H1 (cell line): ENCODE data around the gene NEDD4L. TPM values are rescaled to one million over a fixed set of nuclear protein-coding genes. Genes with fewer than 3 reads are reported as not detected.
A peak's percentile ranks its signal among the peaks of the same experiment; 100 is the strongest.

Experiments
- CTCF ChIA-PET: fragments of 300-600 bp; sonication (Branson Sonifier 250); formaldehyde crosslinking; loops from one replicate; lab custom pipeline; 2021; ENCODE audit not compliant: partially characterized antibody; lab: Charles Lee
- POLR2A ChIA-PET: fragments of 300-600 bp; sonication (Branson Sonifier 250); formaldehyde crosslinking; loops from one replicate; lab custom pipeline; 2021; ENCODE audit warnings: inconsistent platforms; ENCODE audit not compliant: partially characterized antibody; lab: Charles Lee
- DNase-seq, 2 experiments: peaks; one replicate each; pipeline versions ENCODE4 v3.0.0 to v3.0.0-alpha.2; 2010 to 2022; ENCODE audit warnings: low spot score in 2 of 2, low read depth in 1 of 2, mixed read lengths in 1 of 2
- FAIRE-seq: peaks from 2 replicates; lab custom pipeline; 2011; peaks lifted over from hg19 to GRCh38; lab: Jason Lieb, UNC
- H2AFZ ChIP-seq: 2 replicates; pipeline ENCODE4 v1.8.1; 2012; ENCODE audit warnings: low read length, inconsistent platforms
- H2AK5ac ChIP-seq: 2 replicates; pipeline ENCODE4 v1.6.1; 2013; ENCODE audit warnings: low read depth, low read length
- H2BK120ac ChIP-seq: replicated peaks from 2 replicates; pipeline ENCODE3; 2013; ENCODE audit warnings: low read depth, low read length, inconsistent platforms
- H2BK12ac ChIP-seq: 2 replicates; pipeline ENCODE4 v1.6.1; 2013; ENCODE audit warnings: low read depth, low read length
- H2BK15ac ChIP-seq: 2 replicates; pipeline ENCODE4 v1.6.1; 2013; ENCODE audit warnings: low read length
- H2BK20ac ChIP-seq: 2 replicates; pipeline ENCODE4 v1.6.1; 2013; ENCODE audit warnings: low read length
- H2BK5ac ChIP-seq: 2 replicates; pipeline ENCODE4 v1.6.1; 2013; ENCODE audit warnings: low read depth, low read length
- H3K14ac ChIP-seq: 2 replicates; pipeline ENCODE4 v1.6.1; 2013; ENCODE audit warnings: inconsistent platforms; ENCODE audit not compliant: insufficient read length
- H3K18ac ChIP-seq: 2 replicates; pipeline ENCODE4 v1.6.1; 2013; ENCODE audit warnings: low read length; ENCODE audit errors: extremely low read depth
- H3K23ac ChIP-seq: 2 replicates; pipeline ENCODE4 v1.6.1; 2013; ENCODE audit warnings: inconsistent platforms; ENCODE audit not compliant: insufficient read length
- H3K23me2 ChIP-seq: 2 replicates; pipeline ENCODE4 v1.6.1; 2013; ENCODE audit warnings: low read depth, low read length
- H3K27ac ChIP-seq: 2 replicates; pipeline ENCODE4 v1.6.1; 2011; ENCODE audit warnings: low read depth, low read length, inconsistent platforms
- H3K27me3 ChIP-seq, 4 experiments: replicated peaks in 1 of 4; 1 replicate in 1 of 4; 2 replicates in 3 of 4; pipeline versions ENCODE4 v1.6.1 to v1.8.1; 2011 to 2013; ENCODE audit warnings: low read length in 3 of 4, mild to moderate bottlenecking in 3 of 4, inconsistent platforms in 2 of 4, mixed read lengths in 2 of 4, moderate library complexity in 1 of 4; ENCODE audit not compliant: control insufficient read depth in 3 of 4, insufficient read depth in 3 of 4; ENCODE audit errors: extremely low read depth in 1 of 4
- H3K36me3 ChIP-seq, 4 experiments: 2 replicates each; pipeline versions ENCODE4 v1.6.1 to v1.8.1; 2011 to 2013; ENCODE audit warnings: mild to moderate bottlenecking in 4 of 4, low read length in 3 of 4, moderate library complexity in 2 of 4, control low read depth in 1 of 4, inconsistent platforms in 1 of 4; ENCODE audit not compliant: insufficient read depth in 4 of 4, control insufficient read depth in 2 of 4
- H3K4ac ChIP-seq: replicated peaks from 2 replicates; pipeline ENCODE3; 2013; ENCODE audit warnings: low read length, low read depth, mixed read lengths, inconsistent platforms; ENCODE audit not compliant: insufficient read length
- H3K4me1 ChIP-seq, 4 experiments: replicated peaks in 1 of 4; 1 replicate in 1 of 4; 2 replicates in 3 of 4; pipeline versions ENCODE4 v1.6.1 to v1.8.1; 2011 to 2013; ENCODE audit warnings: low read length in 3 of 4, inconsistent platforms in 2 of 4, mixed read lengths in 1 of 4; ENCODE audit not compliant: insufficient read depth in 4 of 4, control insufficient read depth in 3 of 4
- H3K4me2 ChIP-seq, 2 experiments: 2 replicates each; pipeline versions ENCODE4 v1.6.1 to v1.8.1; 2011 to 2013; ENCODE audit warnings: low read depth in 2 of 2, low read length in 2 of 2, control low read depth in 1 of 2, inconsistent platforms in 1 of 2, mild to moderate bottlenecking in 1 of 2; ENCODE audit not compliant: insufficient read depth in 1 of 2
- H3K4me3 ChIP-seq, 4 experiments: fragments of 200-600, 300-600 bp in 1 of 4; sonication (generic), shearing (Covaris generic), sonication (Bioruptor Twin) in 1 of 4; 2 replicates each; pipeline versions ENCODE4 v1.5.1 to v1.8.1; 2011 to 2016; ENCODE audit warnings: low read length in 4 of 4, low read depth in 3 of 4, control low read depth in 2 of 4, inconsistent platforms in 2 of 4, mild to moderate bottlenecking in 2 of 4, mixed read lengths in 1 of 4, moderate library complexity in 1 of 4; ENCODE audit not compliant: insufficient read depth in 2 of 4; ENCODE audit errors: extremely low read depth in 1 of 4
- H3K56ac ChIP-seq: replicated peaks from 2 replicates; pipeline ENCODE3; 2013; ENCODE audit warnings: low read depth, mild to moderate bottlenecking, mixed read lengths, low read length, inconsistent platforms; ENCODE audit not compliant: insufficient read length
- H3K79me1 ChIP-seq: 2 replicates; pipeline ENCODE4 v1.6.1; 2013; ENCODE audit warnings: low read depth, low read length, control low read depth
- H3K79me2 ChIP-seq, 2 experiments: 2 replicates each; pipeline versions ENCODE4 v1.6.1 to v1.8.1; 2012 to 2013; ENCODE audit warnings: low read length in 2 of 2, mild to moderate bottlenecking in 2 of 2, inconsistent platforms in 1 of 2; ENCODE audit not compliant: insufficient read depth in 2 of 2, control insufficient read depth in 1 of 2
- H3K9ac ChIP-seq, 4 experiments: replicated peaks in 1 of 4; 1 replicate in 1 of 4; 2 replicates in 3 of 4; pipeline versions ENCODE4 v1.6.1 to v1.8.1; 2011 to 2013; ENCODE audit warnings: low read depth in 3 of 4, low read length in 3 of 4, control low read depth in 2 of 4, mild to moderate bottlenecking in 2 of 4, moderate library complexity in 2 of 4, inconsistent platforms in 1 of 4; ENCODE audit errors: extremely low read depth in 1 of 4
- H3K9me3 ChIP-seq, 2 experiments: 2 replicates each; pipeline versions ENCODE4 v1.6.1 to v1.8.1; 2012 to 2013; ENCODE audit warnings: mild to moderate bottlenecking in 2 of 2, moderate library complexity in 2 of 2, control low read depth in 1 of 2, inconsistent platforms in 1 of 2, low read depth in 1 of 2, low read length in 1 of 2, mixed read lengths in 1 of 2; ENCODE audit not compliant: insufficient read depth in 2 of 2
- H4K20me1 ChIP-seq, 2 experiments: replicated peaks in 1 of 2; 2 replicates each; pipeline versions ENCODE3 to v1.8.1; 2011 to 2013; ENCODE audit warnings: inconsistent platforms in 2 of 2, low read length in 2 of 2, mild to moderate bottlenecking in 1 of 2; ENCODE audit not compliant: insufficient read depth in 2 of 2, control insufficient read depth in 1 of 2
- H4K5ac ChIP-seq: 2 replicates; pipeline ENCODE4 v1.6.1; 2013; ENCODE audit warnings: low read length, low read depth, mixed read lengths, inconsistent platforms; ENCODE audit not compliant: insufficient read length
- H4K8ac ChIP-seq: 2 replicates; pipeline ENCODE4 v1.8.0; 2013; ENCODE audit warnings: mild to moderate bottlenecking, moderate library complexity, low read length, inconsistent platforms; ENCODE audit not compliant: insufficient read depth; ENCODE audit errors: extremely low read depth
- H4K91ac ChIP-seq: replicated peaks from 2 replicates; pipeline ENCODE3; 2013; ENCODE audit warnings: low read length, mixed read lengths, inconsistent platforms; ENCODE audit not compliant: insufficient read length
- CREB1 ChIP-seq: IDR thresholded peaks from 2 replicates; pipeline ENCODE4 v1.6.1; 2012; ENCODE audit warnings: inconsistent platforms
- EZH2 ChIP-seq: fragments of 200-600 bp; sonication (generic); IDR thresholded peaks from 2 replicates; pipeline ENCODE4 v1.7.1; 2012; ENCODE audit warnings: low read depth, mild to moderate bottlenecking, moderate library complexity, low read length, inconsistent platforms; ENCODE audit not compliant: severe bottlenecking
- HDAC2 ChIP-seq, 2 experiments: fragments of 300-600 bp in 1 of 2; sonication (generic) in 1 of 2; IDR thresholded peaks; 2 replicates each; pipeline ENCODE4 v1.6.1; 2011 to 2012; ENCODE audit warnings: low read depth in 2 of 2, low read length in 2 of 2, mild to moderate bottlenecking in 2 of 2, moderate library complexity in 2 of 2, borderline replicate concordance in 1 of 2, inconsistent platforms in 1 of 2
- KDM1A ChIP-seq: fragments of 200-600, 300-600 bp; sonication (generic); IDR thresholded peaks from 2 replicates; pipeline ENCODE4 v1.7.1; 2016; ENCODE audit warnings: mild to moderate bottlenecking, low read length, borderline replicate concordance
- POLR2AphosphoS5 ChIP-seq: IDR thresholded peaks from 2 replicates; pipeline ENCODE4 v1.6.1; 2011; ENCODE audit warnings: low read depth, low read length
- SIX5 ChIP-seq: IDR thresholded peaks from 2 replicates; pipeline ENCODE4 v1.6.1; 2011; ENCODE audit warnings: mild to moderate bottlenecking, low read depth, low read length
- SP4 ChIP-seq: IDR thresholded peaks from 2 replicates; pipeline ENCODE4 v1.6.1; 2012; ENCODE audit warnings: low read length, inconsistent platforms
- SRF ChIP-seq: IDR thresholded peaks from 2 replicates; pipeline ENCODE4 v1.6.1; 2011; ENCODE audit warnings: mild to moderate bottlenecking, low read depth, low read length, moderate library complexity
- TCF12 ChIP-seq: IDR thresholded peaks from 2 replicates; pipeline ENCODE4 v1.6.1; 2011; ENCODE audit warnings: low read depth, mild to moderate bottlenecking, low read length
- YY1 ChIP-seq: IDR thresholded peaks from 2 replicates; pipeline ENCODE4 v1.6.1; 2011; ENCODE audit warnings: low read depth, mild to moderate bottlenecking, low read length
- WGBS, 2 experiments: shearing (Covaris generic) in 1 of 2; methylation state at CpG; one replicate each; pipeline versions ENCODE4 v1.1.6 to v1.1.7; 2013 to 2015; ENCODE audit warnings: low lambda C conversion rate in 2 of 2, mixed read lengths in 2 of 2, inconsistent platforms in 1 of 2, low coverage in 1 of 2, missing lambda C conversion rate in 1 of 2; ENCODE audit not compliant: insufficient replicate concordance in 2 of 2, insufficient coverage in 1 of 2, insufficient read length in 1 of 2; ENCODE audit errors: extremely low coverage in 1 of 2, missing lambda C conversion rate in 1 of 2; 5-methylcytosine and 5-hydroxymethylcytosine counted together
- polyA plus RNA-seq, 7 experiments: library from polyadenylated mRNA; depleted of rRNA in 3 of 7; stranded (reverse) in 5 of 7; unstranded in 2 of 7; fragments of >200 nt in 5 of 7; fragments of 200-250 nt in 2 of 7; gene quantifications; 1 replicate in 5 of 7; 2 replicates in 1 of 7; 4 replicates in 1 of 7; pipeline versions ENCODE4 v1.2.1 to v1.2.3, GENCODE V29; 2011 to 2013; ENCODE audit warnings: missing spikeins in 2 of 7, mixed read lengths in 2 of 7
- total RNA-seq: library from RNA; stranded (reverse); fragmentation: NEBNext Ultra II Directional; extraction: Animal tissue kit (Norgen Biotek cat#: 25700); gene quantifications from 2 replicates; pipeline ENCODE4 v1.2.1, GENCODE V29; 2021
- TF ChIP-seq, protein P1 (sequence below): IDR thresholded peaks from 2 replicates; pipeline ENCODE4 v1.6.1; 2012; ENCODE audit warnings: low read length, inconsistent platforms
- TF ChIP-seq, protein P2 (sequence below): IDR thresholded peaks from 2 replicates; pipeline ENCODE4 v1.6.1; 2011; ENCODE audit warnings: low read depth, mild to moderate bottlenecking, low read length; ENCODE audit not compliant: insufficient read depth

Gene NEDD4L
- total and polyA plus RNA-seq, 2 of the 8 experiments (the other 6 are each of a cell fraction or from before 2014, with no cell fraction given) = 37.3 to 69.8 TPM

DNA sequence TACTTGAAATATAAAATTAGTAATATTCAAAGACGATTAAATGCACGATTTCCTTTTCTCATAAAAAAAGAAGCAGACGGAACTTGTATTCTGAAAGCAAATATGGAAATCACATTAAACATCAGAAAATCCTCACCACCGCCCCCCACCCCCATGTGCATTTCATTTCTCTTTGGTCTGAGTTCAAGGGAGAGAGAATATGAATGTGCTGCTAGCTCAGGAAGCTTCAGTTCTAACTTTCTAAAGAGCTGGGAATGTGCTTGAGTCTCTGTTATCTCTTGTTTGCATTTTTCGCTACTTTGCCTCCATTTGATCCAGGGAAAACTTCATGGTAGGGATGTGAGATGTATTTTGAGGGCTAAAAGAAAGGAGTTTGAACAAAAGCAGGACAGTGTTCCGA, 143.6 kb downstream of the NEDD4L start:
- DNase-seq (peak in 1 of 2 experiments; percentile 29), FAIRE-seq (no peak)
- no peak overlapping the region for H2BK12ac ChIP-seq
- H3K79me2 ChIP-seq = peaks cover 2 to 39% of the 10 kb centered on the region in 2 experiments; a peak in 2 of 4 replicates
- H4K5ac ChIP-seq = no peak overlapping the region
- H4K20me1 ChIP-seq = peaks cover 6 to 9% of the 10 kb centered on the region in 2 experiments
- H3K9ac ChIP-seq = no peak overlapping the region
- no peak overlapping the region for H3K4me2 ChIP-seq
- H3K27ac ChIP-seq = no peak overlapping the region
- H3K4me1 ChIP-seq = peaks cover 4 to 16% (median 11%) of the 10 kb centered on the region in 4 experiments
- peaks cover 9% of the 10 kb centered on the region for H3K79me1 ChIP-seq
- H3K23ac ChIP-seq = no peak overlapping the region
- no peak overlapping the region for H2BK5ac ChIP-seq
- no peak overlapping the region; the same call in 1 of the 2 replicates for H2BK15ac ChIP-seq
- H3K4me3 ChIP-seq = no peak overlapping the region
- H3K36me3 ChIP-seq = no peaks in the 10 kb centered on the region; a peak in 1 of 8 replicates
- H2AFZ ChIP-seq = no peak overlapping the region
- H3K9me3 ChIP-seq = no peaks in the 10 kb centered on the region
- H2BK20ac ChIP-seq = 0 out of 2 replicates have a peak overlapping the region, but pooled peaks have one; percentile 63
- no peak overlapping the region for H3K14ac ChIP-seq
- no peak overlapping the region for H2AK5ac ChIP-seq
- no peak overlapping the region for H2BK120ac ChIP-seq
- H3K56ac ChIP-seq = no peak overlapping the region
- H3K23me2 ChIP-seq = no peaks in the 10 kb centered on the region
- no peak overlapping the region for H3K4ac ChIP-seq
- 89% methylated on average over 6 of the region's 6 CpGs; no CpG with 5 or more reads in 1 of the 2 experiments for WGBS, 2 experiments
- ChIA-PET CTCF (interaction anchor here (1.0 to 12.2 kb wide), 4 partner anchors 8 to 220 kb away, joined by 3 to 103 read pairs (median 4); no protein-coding TSS in a partner anchor), POLR2A (no interaction called here)
- no peaks in the 10 kb centered on the region for H3K27me3 ChIP-seq
- no peak overlapping the region for H4K91ac ChIP-seq
- H4K8ac ChIP-seq = no peak overlapping the region
- no peak overlapping the region for H3K18ac ChIP-seq
- TF ChIP-seq TCF12 (no peak), POLR2AphosphoS5 (no peak), SRF (no peak), EZH2 (no peak), SP4 (no peak), YY1 (no peak), KDM1A (no peak), CREB1 (no peak), SIX5 (no peak), HDAC2 (IDR thresholded peaks at IDR 0.05; ENCODE audit: borderline replicate concordance in 1 of 2, low read depth in 2 of 2, low read length in 2 of 2) (no peak)
- TF ChIP-seq, protein P1, sequence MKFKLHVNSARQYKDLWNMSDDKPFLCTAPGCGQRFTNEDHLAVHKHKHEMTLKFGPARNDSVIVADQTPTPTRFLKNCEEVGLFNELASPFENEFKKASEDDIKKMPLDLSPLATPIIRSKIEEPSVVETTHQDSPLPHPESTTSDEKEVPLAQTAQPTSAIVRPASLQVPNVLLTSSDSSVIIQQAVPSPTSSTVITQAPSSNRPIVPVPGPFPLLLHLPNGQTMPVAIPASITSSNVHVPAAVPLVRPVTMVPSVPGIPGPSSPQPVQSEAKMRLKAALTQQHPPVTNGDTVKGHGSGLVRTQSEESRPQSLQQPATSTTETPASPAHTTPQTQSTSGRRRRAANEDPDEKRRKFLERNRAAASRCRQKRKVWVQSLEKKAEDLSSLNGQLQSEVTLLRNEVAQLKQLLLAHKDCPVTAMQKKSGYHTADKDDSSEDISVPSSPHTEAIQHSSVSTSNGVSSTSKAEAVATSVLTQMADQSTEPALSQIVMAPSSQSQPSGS = no peak
- TF ChIP-seq, protein P2, sequence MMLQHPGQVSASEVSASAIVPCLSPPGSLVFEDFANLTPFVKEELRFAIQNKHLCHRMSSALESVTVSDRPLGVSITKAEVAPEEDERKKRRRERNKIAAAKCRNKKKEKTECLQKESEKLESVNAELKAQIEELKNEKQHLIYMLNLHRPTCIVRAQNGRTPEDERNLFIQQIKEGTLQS = no peak
